ENCODE data around the gene CCR4. TPM values are rescaled to one million over a fixed set of nuclear protein-coding genes. Genes with fewer than 3 reads are reported as not detected.
"Not testable (repeated sequence)": the region's sequence is repeated elsewhere in the genome, so short reads cannot be mapped to it uniquely, and the experiment has no call there.

CCR4 gene
- polyA plus RNA-seq, 1 experiment, result not detected

DNA sequence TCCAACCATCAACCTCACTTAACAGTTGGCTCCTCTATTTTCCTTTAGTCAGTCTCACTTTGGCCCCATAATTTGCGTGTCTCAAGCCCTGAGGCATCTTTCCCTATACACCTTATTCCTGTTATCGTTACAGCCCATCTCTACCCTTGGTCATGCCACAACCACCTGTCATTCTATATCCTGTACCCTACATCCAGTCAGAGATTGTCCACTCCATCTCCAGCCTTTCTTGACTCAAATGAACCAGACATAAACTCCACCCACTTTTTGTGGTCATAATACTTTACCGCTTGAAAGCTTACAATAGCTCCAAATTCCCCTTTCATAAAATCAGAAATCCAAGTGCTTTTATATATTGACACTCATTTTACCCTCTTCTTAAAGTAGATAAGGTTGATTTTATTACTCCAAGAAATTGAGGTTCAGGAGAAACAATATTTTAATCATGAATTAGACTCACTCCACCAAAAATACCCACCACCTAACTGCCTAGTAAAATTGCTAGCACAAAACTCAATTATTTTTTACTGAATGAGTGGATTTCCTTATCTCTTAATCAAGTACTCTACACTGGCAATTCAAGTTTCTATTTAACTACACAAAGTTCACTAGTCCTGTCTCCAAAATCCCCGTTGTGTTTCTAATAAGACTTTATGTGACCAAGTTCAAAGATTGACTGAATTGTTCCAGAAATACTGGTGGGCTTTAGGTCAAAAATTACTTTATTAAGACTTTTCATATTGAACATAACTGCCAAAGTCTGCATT is 9.1 kb downstream of the CCR4 start:
- DNase-seq (ENCODE audit: low read depth), result no peak
- Histone ChIP-seq H3K36me3 (ENCODE audit: control insufficient read depth, insufficient read depth, low read length) (no peaks in the 10 kb centered on the region), H3K27me3 (ENCODE audit: control insufficient read depth, insufficient read depth, low read length) (peaks cover 4% of the 10 kb centered on the region), H3K4me3 (ENCODE audit: low read depth, low read length) (no peak overlapping the region)
- POLR2A ChIA-PET, result no interaction called here
- CTCF ChIA-PET, result interaction anchor here (1.0 to 5.1 kb wide), 2 partner anchors 13 to 72 kb away, joined by 3 to 18 read pairs; no protein-coding TSS in a partner anchor
- TF ChIP-seq, protein P1, sequence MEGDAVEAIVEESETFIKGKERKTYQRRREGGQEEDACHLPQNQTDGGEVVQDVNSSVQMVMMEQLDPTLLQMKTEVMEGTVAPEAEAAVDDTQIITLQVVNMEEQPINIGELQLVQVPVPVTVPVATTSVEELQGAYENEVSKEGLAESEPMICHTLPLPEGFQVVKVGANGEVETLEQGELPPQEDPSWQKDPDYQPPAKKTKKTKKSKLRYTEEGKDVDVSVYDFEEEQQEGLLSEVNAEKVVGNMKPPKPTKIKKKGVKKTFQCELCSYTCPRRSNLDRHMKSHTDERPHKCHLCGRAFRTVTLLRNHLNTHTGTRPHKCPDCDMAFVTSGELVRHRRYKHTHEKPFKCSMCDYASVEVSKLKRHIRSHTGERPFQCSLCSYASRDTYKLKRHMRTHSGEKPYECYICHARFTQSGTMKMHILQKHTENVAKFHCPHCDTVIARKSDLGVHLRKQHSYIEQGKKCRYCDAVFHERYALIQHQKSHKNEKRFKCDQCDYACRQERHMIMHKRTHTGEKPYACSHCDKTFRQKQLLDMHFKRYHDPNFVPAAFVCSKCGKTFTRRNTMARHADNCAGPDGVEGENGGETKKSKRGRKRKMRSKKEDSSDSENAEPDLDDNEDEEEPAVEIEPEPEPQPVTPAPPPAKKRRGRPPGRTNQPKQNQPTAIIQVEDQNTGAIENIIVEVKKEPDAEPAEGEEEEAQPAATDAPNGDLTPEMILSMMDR (IDR thresholded peaks at IDR 0.05; ENCODE audit: insufficient read depth, low read depth, low read length), result no peak

DNA sequence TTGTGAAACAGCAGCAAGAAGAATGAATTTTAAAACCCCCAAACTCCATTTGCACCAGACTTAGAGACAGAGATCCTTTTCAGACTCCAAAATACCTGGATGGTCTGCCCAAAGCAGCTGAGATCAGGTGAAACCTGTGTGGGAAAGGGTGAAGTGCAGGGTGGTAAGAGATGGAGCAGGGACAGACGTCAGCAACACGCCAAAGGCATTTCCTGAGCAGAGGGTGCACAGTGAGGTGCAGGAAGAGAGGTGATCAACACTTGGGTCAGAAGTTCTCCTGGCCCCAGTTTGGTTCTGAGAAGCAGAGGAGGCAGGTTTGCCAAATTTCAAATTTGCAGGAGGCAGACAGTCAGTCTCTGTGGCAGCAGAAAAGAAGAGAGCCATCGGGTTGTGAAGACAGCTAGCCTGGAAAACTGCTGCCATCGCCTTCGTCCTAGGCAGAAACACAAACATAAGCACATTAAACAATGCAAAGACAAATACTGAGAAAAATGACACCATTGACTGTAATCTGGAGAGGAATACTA is 9.8 kb downstream of the CCR4 start:
- Histone ChIP-seq H3K4me3 (ENCODE audit: low read depth, low read length) (no peak overlapping the region), H3K27me3 (ENCODE audit: control insufficient read depth, insufficient read depth, low read length) (peaks cover 4% of the 10 kb centered on the region), H3K36me3 (ENCODE audit: control insufficient read depth, insufficient read depth, low read length) (no peaks in the 10 kb centered on the region)
- no peak for DNase-seq (ENCODE audit: low read depth)
- CTCF ChIA-PET, result no interaction called here
- POLR2A ChIA-PET, result no interaction called here
- TF ChIP-seq, protein P1 (IDR thresholded peaks at IDR 0.05; ENCODE audit: insufficient read depth, low read depth, low read length), result no peak

DNA sequence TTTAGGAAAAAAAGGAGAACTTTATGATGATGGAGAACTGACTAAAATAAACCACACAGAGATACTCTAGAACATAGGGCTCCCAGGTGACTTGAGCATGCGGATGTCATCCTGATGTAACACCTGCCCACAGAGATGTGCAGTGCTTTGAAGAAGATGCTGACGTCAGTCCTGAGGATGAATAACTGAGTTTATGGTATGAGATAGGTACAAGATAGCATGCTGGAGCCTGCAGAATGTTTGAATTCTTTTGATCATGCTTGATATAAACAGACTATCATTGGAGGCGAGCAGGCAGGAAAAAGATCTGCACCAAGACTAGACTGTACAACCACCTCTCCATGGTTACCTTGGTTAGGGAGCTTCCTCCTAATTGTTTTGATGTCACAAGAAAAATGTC is 12.4 kb downstream of the CCR4 start:
- CTCF ChIA-PET, result interaction anchor here (0.6 kb wide), 1 partner anchor 112 kb away, joined by 3 read pairs; no protein-coding TSS in a partner anchor

DNA sequence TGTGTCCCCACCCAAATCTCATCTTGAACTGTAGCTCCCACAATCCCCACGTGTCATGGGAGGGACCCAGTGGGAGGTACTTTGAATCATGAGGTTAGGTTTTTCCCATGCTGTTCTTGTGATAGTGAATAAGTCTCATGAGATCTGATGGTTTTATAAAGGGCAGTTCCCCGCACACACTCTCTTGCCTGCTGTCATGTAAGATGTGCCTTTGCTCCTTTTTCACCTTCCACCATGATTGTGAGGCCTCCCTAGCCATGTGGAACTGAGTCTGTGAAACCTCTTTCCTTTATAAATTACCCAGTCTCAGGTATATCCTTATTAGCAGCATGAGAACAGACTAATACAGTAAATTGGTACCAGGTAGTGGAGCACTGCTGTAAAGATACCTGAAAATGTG is 13.3 kb downstream of the CCR4 start:
- H3K36me3 ChIP-seq (ENCODE audit: control insufficient read depth, insufficient read depth, low read length); DNase-seq (ENCODE audit: low read depth); H3K27me3 ChIP-seq (ENCODE audit: control insufficient read depth, insufficient read depth, low read length); CTCF ChIA-PET; H3K4me3 ChIP-seq (ENCODE audit: low read depth, low read length); POLR2A ChIA-PET: not testable (repeated sequence)

More for the DNA sequence above, 12.4 kb downstream of the CCR4 start:
- peaks cover 4% of the 10 kb centered on the region for H3K27me3 ChIP-seq (ENCODE audit: control insufficient read depth, insufficient read depth, low read length)
- DNase-seq (ENCODE audit: low read depth), result no peak
- no peaks in the 10 kb centered on the region for H3K36me3 ChIP-seq (ENCODE audit: control insufficient read depth, insufficient read depth, low read length)
- POLR2A ChIA-PET, result no interaction called here
- no peak overlapping the region for H3K4me3 ChIP-seq (ENCODE audit: low read depth, low read length)
- TF ChIP-seq, protein P1 (IDR thresholded peaks at IDR 0.05; ENCODE audit: insufficient read depth, low read depth, low read length), result no peak

DNA sequence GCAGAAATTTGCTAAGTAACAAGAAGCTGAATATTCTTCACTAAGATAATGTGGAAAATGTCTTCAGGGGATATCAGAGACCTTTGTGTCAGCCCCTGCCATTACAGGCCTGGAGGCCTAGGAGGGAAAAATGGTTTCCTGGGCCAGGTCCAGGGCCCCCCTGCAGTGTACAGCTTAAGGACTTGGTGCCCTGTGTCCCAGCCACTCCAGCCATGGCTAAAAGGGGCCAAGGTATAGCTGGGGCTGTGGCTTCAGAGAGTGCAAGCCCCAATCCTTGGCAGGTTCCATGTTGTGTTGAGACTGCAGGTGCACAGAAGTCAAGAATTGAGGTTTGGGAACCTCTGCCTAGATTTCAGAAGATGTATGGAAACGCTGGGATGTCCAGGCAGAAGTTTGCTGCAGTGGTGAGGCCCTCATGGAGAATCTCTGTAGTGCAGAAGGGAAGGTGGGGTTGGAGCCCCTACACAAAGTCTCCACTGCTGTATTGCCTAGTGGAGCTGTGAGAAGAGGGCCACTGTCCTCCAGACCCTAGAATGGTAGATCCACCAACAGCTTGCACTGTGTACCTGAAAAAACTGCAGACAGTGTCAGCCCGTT is 14.3 kb downstream of the CCR4 start:
- CTCF ChIA-PET, result interaction anchor here (1.8 kb wide), 1 partner anchor 19 kb away, joined by 8 read pairs; no protein-coding TSS in a partner anchor
- POLR2A ChIA-PET; H3K4me3 ChIP-seq (ENCODE audit: low read depth, low read length); H3K27me3 ChIP-seq (ENCODE audit: control insufficient read depth, insufficient read depth, low read length); DNase-seq (ENCODE audit: low read depth); H3K36me3 ChIP-seq (ENCODE audit: control insufficient read depth, insufficient read depth, low read length): not testable (repeated sequence)

DNA sequence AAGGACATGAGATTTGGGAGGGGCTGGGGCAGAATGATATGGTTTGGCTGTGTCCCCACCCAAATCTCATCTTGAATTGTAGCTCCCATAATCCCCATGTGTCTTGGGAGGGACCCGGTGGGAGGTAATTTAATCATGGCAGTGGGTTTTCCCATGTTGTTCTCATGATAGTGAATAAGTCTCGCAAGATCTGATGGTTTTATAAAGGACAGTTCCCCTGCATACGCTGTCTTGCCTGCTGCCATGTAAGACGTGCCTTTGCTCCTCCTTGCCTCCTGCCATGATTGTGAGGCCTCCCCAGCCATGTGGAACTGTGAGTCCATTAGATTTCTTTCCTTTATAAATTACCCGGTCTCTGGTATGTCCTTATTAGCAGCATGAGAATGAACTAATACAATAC is 15.2 kb downstream of the CCR4 start:
- H3K27me3 ChIP-seq (ENCODE audit: control insufficient read depth, insufficient read depth, low read length); H3K36me3 ChIP-seq (ENCODE audit: control insufficient read depth, insufficient read depth, low read length); H3K4me3 ChIP-seq (ENCODE audit: low read depth, low read length); DNase-seq (ENCODE audit: low read depth); POLR2A ChIA-PET: not testable (repeated sequence)
- CTCF ChIA-PET, result interaction anchor here (1.8 kb wide), 1 partner anchor 20 kb away, joined by 8 read pairs; no protein-coding TSS in a partner anchor
